H1 (cell line): Measurements from ENCODE around the gene AOC1. TPM values are rescaled to one million over a fixed set of nuclear protein-coding genes. Genes with fewer than 3 reads are reported as not detected.

Source experiments
- CHD2 ChIP-seq: IDR thresholded peaks from 2 replicates; pipeline ENCODE4 v1.6.1; 2012; ENCODE audit warnings: low read length, improper control_type of control experiment
- EGR1 ChIP-seq: IDR thresholded peaks from 2 replicates; pipeline ENCODE4 v1.6.1; 2011; ENCODE audit warnings: low read depth, low read length, borderline replicate concordance
- MAFK ChIP-seq: IDR thresholded peaks from 2 replicates; pipeline ENCODE4 v1.6.1; 2012; ENCODE audit warnings: low read depth, mild to moderate bottlenecking, improper control_type of control experiment, low read length
- RAD21 ChIP-seq, 2 experiments: IDR thresholded peaks in 1 of 2; conservative IDR thresholded peaks in 1 of 2; 2 replicates each; pipeline ENCODE4 v1.6.1; 2011; ENCODE audit warnings: low read depth in 2 of 2, low read length in 2 of 2, improper control_type of control experiment in 1 of 2, inconsistent platforms in 1 of 2, mild to moderate bottlenecking in 1 of 2, moderate library complexity in 1 of 2
- RBBP5 ChIP-seq: IDR thresholded peaks from 2 replicates; pipeline ENCODE4 v1.7.1; 2012; ENCODE audit warnings: low read depth, mild to moderate bottlenecking, inconsistent platforms, low read length, moderate library complexity, borderline replicate concordance
- RXRA ChIP-seq: IDR thresholded peaks from 2 replicates; pipeline ENCODE4 v1.6.1; 2011; ENCODE audit warnings: low read depth, mild to moderate bottlenecking, low read length, moderate library complexity; ENCODE audit not compliant: insufficient read depth
- ZNF274 ChIP-seq: IDR thresholded peaks from 2 replicates; pipeline ENCODE4 v1.7.0; 2012; ENCODE audit warnings: low read length, borderline replicate concordance; ENCODE audit errors: extremely low read depth
- polyA plus RNA-seq, 7 experiments: library from polyadenylated mRNA; depleted of rRNA in 3 of 7; stranded (reverse) in 5 of 7; unstranded in 2 of 7; fragments of >200 nt in 5 of 7; fragments of 200-250 nt in 2 of 7; gene quantifications; 1 replicate in 5 of 7; 2 replicates in 1 of 7; 4 replicates in 1 of 7; pipeline versions ENCODE4 v1.2.1 to v1.2.3, GENCODE V29; 2011 to 2013; ENCODE audit warnings: missing spikeins in 2 of 7, mixed read lengths in 2 of 7
- total RNA-seq: library from RNA; stranded (reverse); fragmentation: NEBNext Ultra II Directional; extraction: Animal tissue kit (Norgen Biotek cat#: 25700); gene quantifications from 2 replicates; pipeline ENCODE4 v1.2.1, GENCODE V29; 2021
- TF ChIP-seq, protein P1 (sequence below): IDR thresholded peaks from 2 replicates; pipeline ENCODE4 v1.6.1; 2012; ENCODE audit warnings: low read length, inconsistent platforms

The AOC1 gene
- total and polyA plus RNA-seq, 2 of the 8 experiments (the other 6 are each of a cell fraction or from before 2014, with no cell fraction given): 0.15 to 0.17 TPM

DNA sequence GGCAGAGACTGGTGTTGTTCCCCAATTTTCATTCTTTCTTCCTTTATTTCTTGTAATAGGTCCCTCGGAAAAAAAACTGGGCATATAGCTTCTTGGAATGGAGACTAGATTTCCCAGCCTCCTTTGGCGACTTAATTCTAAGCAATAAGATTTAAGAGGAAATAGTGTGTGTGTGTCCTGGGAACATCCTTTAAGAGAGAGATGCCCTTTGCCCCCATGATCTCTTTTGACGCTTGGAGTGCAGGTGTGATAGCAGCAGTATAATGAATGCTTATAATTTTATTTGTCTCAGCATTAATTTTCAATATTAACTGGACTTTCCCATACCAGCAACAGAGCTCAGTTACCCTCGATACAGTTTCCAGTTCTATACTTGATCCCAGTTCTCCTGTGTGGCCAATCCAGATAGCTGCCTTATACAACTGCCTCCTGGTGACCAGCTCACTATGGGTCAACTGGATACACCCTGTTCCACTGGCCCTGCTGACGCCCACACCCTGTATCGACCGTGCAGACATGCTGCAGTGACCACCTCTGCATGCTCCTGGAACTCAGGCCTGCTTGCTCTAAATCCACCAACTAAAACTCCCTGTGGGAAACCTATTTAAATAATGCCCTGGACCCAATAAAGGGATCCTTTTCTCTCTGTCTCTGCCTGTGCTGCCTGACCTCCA lies 37.9 kb upstream of the AOC1 start (continued):
- no peak for TF ChIP-seq CHD2
- no peak for TF ChIP-seq EGR1
- no peak for TF ChIP-seq RBBP5
- no peak for TF ChIP-seq ZNF274
- TF ChIP-seq RAD21 (IDR thresholded peaks at IDR 0.05 in 1 of 2, conservative IDR thresholded peaks at IDR 0.05 in 1 of 2; ENCODE audit: low read depth in 2 of 2, low read length in 2 of 2): no peak
- no peak for TF ChIP-seq RXRA
- TF ChIP-seq, protein P1, sequence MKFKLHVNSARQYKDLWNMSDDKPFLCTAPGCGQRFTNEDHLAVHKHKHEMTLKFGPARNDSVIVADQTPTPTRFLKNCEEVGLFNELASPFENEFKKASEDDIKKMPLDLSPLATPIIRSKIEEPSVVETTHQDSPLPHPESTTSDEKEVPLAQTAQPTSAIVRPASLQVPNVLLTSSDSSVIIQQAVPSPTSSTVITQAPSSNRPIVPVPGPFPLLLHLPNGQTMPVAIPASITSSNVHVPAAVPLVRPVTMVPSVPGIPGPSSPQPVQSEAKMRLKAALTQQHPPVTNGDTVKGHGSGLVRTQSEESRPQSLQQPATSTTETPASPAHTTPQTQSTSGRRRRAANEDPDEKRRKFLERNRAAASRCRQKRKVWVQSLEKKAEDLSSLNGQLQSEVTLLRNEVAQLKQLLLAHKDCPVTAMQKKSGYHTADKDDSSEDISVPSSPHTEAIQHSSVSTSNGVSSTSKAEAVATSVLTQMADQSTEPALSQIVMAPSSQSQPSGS: no peak
- no peak for TF ChIP-seq MAFK
